HG03460 (cell line): ENCODE results near the gene ABCA9.
"Not testable (repeated sequence)": the region's sequence is repeated elsewhere in the genome, so short reads cannot be mapped to it uniquely, and the experiment has no call there.

Experiments used
- ATAC-seq: cut with Tn5 transposase; IDR thresholded peaks from one replicate; pipeline ENCODE4 v1.9.1; 2021; ENCODE audit not compliant: unreplicated experiment

ABCA9 gene

GRCh38 chr17:69044371-69044770 is 16.4 kb downstream of the ABCA9 start:
- no peak for ATAC-seq

- no peak for ATAC-seq
These were observed 17.5 kb downstream of the ABCA9 start for GRCh38 chr17:69043098-69043734.

- ATAC-seq, result no peak
These were observed 18.4 kb downstream of the ABCA9 start for GRCh38 chr17:69042308-69042707.

- ATAC-seq, result no peak
These were observed 28.9 kb downstream of the ABCA9 start for GRCh38 chr17:69031839-69032238.

DNA sequence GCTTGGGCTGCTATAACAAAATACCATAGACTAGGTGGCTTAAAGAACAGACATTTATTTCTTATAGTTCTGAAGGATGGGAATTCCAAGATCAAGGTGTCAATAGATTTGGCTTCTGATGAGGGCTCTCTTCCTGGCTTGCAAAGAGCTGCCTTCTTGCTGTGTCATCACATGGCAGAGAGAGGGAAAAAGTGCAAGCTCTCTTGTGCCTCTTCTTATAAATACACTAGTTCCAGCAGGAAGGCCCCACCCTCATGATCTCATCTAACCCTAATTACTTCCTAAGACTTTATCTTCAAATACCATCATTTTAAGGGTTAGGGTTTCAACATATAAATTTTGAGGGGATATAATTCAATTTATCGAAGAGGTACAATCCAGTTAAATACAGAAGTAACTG is 30.6 kb downstream of the ABCA9 start:
- ATAC-seq, result no peak

DNA sequence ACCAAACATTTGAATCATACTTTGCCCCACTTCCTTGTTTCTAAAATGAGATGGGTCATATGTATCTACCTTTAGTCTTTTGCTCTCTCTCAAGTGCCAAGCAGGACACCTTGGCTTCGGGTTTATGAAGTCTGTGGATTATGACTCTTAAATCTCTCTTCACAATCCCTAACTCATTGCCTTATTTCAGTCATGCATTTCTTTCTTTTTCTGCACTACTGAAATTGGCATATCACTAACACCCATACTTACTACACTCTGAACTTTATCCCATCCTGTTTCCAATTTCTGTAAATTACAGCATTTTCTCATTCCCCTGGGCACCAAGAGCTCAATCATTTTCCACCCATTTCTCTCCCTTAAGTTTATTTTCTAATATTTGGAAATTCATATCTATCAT is 42.0 kb downstream of the ABCA9 start:
- ATAC-seq, result no peak

DNA sequence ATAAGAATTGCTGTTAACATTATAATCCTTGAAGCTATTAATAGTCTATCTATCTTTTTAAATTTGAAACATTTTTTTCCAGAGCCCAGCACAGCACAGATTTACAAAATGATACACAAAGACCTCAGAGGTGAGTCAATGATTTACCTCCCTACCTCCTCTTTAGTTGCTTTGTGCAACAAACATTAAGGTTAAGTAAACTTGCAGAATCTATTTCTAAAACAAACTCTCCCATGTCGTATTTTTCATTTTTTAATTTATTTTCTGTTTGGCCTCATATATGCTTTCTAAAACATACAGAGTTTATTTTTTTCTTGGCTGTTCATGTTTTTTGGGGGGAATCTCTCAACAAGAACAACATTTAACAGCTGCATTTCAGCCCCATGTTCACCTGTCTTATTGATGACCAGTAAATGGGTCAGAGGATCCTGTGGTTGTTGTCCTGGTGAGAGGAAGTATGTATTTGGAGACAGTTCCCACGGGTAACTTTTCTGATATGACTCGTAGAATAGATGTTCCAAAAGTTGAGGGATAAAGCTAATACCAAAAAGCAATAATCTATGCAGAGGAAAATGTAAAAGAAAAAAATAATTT is 42.6 kb downstream of the ABCA9 start:
- ATAC-seq, result no peak

DNA sequence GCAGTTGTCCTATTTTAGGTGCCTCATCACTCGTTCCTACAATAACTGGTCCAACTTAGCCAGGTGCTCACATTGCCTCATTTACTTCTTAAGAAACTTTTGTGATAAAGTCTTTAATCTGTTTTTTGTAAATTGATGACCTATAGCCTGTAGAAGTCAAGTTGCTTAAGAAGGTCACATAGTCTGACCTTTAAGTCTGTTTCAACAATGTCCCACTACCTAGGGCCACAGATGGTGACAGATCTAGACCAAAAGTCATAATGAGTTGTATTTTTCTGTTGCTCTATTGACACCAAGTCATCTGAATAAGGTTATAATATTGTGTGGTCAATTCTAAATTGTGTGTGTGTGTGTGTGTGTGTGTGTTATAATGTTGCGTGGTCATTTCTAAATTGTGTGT is 45.1 kb downstream of the ABCA9 start:
- ATAC-seq, result no peak

DNA sequence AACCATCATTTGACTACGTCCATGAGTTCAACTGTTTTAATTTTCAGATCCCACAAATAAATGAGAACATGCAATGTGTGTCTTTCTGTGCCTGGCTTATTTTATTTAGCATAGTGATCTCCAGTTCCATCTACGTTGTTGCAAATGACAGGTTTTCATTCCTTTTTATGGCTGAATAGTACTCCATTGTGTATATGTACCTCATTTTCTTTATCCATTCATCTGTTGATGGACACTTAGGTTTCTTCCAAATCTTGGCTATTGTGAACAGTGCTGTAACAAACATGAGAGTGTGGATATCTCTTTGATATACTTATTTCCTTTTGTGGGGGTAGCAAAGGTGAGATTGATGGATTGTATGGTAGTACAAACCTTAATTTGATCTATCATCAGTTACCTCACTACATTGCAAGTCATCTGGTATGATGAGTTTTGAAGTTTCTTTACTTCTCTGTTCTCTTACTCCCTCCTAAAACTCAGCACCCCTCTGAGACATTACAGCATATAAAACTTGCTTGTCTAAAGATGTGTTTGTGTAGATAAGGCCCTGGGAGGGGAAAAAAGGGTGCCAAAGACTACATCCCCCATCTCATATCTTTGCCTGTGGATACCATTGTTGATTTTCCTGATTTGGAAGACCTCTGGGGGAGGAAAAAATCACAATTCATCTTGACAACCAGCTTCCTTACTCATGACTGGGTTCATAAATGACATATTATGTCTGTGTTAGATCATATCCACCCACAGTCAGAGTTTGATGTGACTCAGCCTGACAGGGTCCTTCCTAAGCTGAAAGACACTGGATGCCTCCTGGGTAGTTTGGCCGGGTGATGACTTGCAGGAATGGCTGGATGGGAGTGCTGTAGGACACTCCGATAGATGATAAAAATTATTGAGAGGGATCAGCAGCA is 47.6 kb downstream of the ABCA9 start:
- ATAC-seq, result no peak

GRCh38 chr17:69009930-69010329 is 50.8 kb downstream of the ABCA9 start:
- no peak for ATAC-seq

GRCh38 chr17:69004759-69005158 is 56.0 kb downstream of the ABCA9 start:
- not testable (repeated sequence) for ATAC-seq

- not testable (repeated sequence) for ATAC-seq
These were observed 61.0 kb downstream of the ABCA9 start for GRCh38 chr17:68999743-69000142.

- no peak for ATAC-seq
These were observed 67.6 kb downstream of the ABCA9 start for GRCh38 chr17:68993112-68993511.

DNA sequence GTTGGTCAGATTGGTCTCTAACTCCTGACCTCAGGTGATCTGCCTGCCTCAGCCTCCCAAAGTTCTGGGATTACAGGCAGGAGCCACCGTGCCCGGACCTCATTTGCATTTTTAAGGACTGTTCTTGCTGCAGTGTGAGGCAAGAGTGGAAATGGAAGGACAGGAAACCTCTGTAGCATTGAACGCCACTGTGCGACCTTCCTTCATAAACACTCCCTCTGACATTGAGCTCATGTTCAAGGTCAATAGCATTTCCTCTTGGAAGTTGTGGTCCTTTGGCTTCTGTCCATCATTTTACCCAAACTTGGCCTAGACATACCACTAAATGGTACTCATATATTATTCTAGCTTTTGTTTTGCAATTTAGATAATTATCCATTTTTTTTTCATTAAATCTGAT is 72.8 kb downstream of the ABCA9 start:
- no peak for ATAC-seq

DNA sequence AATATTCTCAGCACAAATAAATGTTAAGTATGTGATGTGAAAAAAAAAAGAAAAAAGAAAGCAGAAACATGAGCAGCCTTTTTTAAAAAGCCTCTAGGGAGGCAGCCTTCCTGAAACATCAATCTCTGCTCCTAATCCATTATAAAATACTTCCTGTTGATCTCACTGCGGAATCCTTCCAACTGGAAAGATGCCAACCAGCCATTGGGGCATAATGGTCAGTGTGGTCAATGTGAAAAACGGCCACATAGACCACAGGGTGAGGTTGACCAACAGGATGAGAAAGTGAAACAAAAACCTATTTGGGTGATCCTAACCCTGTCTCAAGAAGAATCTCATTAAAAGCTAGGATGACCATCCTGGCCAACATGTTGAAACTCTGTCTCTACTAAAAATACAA is 79.4 kb downstream of the ABCA9 start:
- no peak for ATAC-seq

DNA sequence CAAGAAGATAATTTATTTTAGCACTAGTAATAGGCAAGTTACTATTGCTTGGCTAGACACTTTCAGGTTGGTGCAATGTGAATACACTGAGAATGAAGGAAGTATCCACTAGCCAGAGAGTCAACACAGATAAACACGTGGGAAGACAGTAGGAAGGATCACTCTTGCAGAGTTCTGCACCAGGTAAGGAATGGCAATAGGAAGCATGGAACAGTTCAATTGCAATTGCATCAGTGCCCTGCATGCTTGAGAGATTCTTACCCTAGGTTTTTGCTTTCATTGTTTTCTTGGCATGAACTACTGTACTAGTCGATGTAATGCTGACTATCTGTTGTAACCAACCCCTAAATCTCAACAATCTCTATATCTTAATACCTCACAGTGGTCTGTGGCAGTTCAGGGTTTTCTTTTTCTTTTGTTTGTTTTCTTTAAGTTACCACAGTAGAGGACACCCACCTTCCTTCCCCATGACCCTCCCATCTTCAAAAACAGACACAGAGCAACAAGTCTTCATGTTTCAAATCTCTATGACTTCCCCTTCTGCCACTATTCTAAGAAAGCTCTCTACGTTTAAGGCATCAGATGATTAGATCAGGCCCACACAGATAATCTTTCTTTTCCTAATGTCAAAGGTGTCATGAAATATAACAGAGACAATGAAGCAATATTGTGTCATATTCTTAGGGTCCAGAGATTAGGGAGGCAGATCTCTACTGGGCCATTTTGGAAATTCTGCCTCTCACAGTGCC is 87.5 kb downstream of the ABCA9 start:
- no peak for ATAC-seq

DNA sequence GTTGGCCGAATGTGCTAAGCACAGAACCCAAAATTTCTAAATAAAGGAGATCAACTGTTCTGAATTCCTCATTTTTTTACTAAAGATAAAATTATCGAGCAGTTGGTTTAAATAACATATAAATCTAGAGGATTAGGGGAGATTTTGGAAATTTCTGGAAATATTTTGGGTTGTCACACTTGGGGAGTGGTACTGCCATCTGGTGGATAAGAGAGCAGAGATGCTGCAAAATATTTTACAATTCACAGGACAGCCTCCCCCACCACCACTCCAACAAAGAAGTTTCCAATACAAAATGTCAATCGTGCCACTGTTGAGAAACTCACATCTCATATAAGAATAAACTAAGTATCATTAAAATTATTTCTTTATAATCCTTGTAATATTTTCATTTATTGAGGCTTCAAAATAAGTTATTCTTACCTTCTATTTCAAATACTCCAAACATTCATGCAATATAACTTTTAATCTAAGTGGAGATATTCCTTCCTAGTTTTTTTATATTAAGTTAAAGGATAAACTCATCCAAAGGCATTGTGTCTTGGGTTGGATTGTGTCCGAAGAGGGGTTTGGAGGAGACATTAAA is 88.5 kb downstream of the ABCA9 start:
- ATAC-seq, result no peak

- ATAC-seq, result no peak
These were observed 91.6 kb downstream of the ABCA9 start for GRCh38 chr17:68969101-68969500.

GRCh38 chr17:68963958-68964357 is 96.8 kb downstream of the ABCA9 start:
- no peak for ATAC-seq

GRCh38 chr17:68961214-68961882 is 99.4 kb downstream of the ABCA9 start:
- ATAC-seq, result no peak
